Skeletal muscle cell (primary cell): Measurements from ENCODE around the gene GGA1.
"Not testable (repeated sequence)": the region's sequence is repeated elsewhere in the genome, so short reads cannot be mapped to it uniquely, and the experiment has no call there.

ENCODE experiments used
- DNase-seq: peaks from one replicate; pipeline ENCODE4 v3.0.0-alpha.2; 2010; ENCODE audit warnings: low read depth
- H3K4me3 ChIP-seq: 2 replicates; pipeline ENCODE4 v1.5.1; 2011; ENCODE audit warnings: low read depth, mild to moderate bottlenecking, control low read depth, low read length, moderate library complexity

The GGA1 gene

GRCh38 chr22:37639771-37640590 lies 31.3 kb downstream of the GGA1 start:
- DNase-seq = no peak

GRCh38 chr22:37640591-37641560 lies 32.2 kb downstream of the GGA1 start:
- peak overlapping the region; percentile 65 for H3K4me3 ChIP-seq
- no peak for DNase-seq

More at GRCh38 chr22:37639771-37640590, 31.3 kb downstream of the GGA1 start:
- peak overlapping the region; percentile 65 for H3K4me3 ChIP-seq

DNA sequence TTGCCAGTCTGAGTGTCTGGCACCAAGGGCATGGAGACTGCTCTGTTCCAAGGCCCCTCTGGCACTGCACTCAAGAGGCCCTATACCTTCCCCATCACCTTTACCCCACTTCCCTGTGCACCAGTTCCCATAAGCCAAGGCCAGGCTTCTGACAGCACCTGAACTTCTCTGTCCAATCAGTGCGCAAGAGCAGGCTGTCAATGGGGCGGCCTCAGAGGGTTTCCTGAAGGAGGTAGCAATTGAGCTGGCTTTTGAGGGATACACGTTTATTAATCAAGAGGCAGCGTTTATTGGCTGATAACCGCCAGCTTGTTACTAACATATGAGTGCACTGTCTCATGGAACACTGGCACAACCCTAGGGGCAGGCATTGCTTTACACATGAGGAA lies 32.9 kb downstream of the GGA1 start:
- no peak overlapping the region for H3K4me3 ChIP-seq
- DNase-seq = no peak

DNA sequence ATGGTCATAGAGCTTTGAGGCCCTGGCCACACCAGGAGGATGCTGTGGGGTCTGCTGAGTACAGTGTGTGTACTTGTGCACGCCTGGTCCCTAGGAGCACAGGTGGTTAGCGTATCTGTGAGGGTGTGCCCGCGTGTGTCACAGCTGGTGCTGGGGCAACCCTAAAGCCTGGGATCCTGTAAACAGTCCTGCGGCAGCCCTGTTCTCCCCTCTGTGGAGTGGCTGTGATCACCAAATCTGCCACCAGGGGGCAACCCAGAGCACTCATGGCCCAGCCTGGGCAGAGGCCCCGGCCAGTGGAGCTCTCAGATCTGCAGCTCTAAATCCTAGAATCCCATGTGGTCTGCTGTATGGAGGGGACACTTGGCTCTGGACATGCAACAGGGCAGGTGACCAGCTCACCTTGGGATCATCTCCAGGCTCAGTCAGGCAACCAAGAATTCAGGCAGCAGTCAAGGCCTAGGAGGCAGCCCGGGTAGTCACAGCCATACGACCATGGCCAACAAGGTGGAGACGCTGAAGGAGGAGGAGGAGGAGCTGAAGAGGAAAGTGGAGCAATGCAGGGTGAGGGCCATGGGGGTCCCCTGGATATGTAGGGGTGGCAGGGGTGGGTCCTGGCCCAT lies 34.7 kb downstream of the GGA1 start:
- H3K4me3 ChIP-seq = no peak overlapping the region
- DNase-seq = no peak

DNA sequence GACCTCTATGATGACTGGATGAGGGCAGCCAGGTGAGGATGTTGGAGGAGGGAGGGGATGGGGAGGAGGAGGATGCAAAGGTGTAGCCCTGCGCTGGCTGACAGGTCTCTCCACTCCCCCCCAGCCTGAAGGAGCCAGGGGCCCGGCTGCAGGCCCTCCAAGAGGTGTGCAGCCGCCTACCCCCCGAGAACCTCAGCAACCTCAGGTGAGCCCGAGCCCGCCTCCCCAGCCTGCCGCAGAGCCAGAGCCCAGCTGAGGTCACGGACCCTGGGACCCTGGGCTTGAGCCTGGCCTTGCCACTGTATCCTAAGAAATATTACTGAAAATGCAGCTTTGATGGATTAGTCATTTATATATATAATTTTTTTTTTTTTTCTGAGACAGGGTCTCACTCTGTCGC lies 38.7 kb downstream of the GGA1 start:
- DNase-seq = no peak
- no peak overlapping the region for H3K4me3 ChIP-seq

DNA sequence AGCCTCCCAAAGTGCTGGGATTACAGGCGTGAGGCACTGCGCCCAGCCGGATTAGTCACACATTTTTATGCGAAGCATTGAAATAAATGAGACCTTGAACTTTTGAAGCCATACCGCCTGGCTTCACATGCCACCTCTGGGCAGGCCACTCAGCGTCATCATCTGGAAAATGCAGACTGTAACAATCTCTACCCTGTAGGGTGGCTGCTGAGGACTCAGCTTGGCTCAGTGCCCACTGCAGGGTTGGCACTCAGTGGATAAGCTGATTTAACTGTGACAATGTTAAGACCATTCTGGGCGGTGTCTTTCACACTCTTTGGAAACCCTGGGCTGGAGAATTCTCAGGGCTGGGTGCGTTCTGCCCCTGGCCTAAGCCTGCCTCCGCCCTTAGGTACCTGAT lies 39.3 kb downstream of the GGA1 start:
- DNase-seq = no peak
- no peak overlapping the region for H3K4me3 ChIP-seq

- no peak overlapping the region for H3K4me3 ChIP-seq
- DNase-seq = no peak
Observed at GRCh38 chr22:37650463-37651136, 42.0 kb downstream of the GGA1 start.

DNA sequence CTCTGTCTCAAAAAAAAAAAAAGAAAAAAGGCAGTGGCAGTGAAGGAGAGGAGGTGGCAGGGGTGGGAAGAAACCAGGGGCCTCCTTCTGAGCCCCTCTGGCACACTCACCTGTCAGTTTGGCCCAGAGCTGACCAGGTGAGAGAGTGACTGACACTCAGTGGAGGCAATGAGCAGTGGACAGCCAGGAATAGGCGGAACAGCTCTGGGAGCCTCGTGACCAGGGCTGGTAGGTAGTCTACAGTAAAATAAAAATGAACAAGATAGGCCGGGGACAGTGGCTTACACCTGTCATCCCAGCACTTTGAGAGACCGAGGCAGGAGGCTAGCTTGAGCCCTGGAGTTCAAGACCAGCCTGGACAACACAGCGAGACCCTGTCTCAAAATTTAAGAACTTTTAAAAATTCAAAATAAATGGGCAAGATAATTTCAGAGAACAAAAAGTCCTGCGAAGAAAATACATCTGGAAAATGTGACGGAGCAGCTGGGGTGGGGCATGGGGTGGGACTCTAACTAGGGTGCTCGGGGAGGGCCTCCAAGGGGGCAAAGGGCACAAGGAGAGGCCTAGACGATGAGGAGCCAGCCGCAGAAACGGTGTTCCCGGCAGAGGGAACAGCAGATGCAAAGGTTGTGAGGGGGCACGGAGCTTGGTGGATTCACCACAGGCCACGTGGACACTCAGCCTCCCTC lies 46.1 kb downstream of the GGA1 start:
- H3K4me3 ChIP-seq = no peak overlapping the region
- no peak for DNase-seq

DNA sequence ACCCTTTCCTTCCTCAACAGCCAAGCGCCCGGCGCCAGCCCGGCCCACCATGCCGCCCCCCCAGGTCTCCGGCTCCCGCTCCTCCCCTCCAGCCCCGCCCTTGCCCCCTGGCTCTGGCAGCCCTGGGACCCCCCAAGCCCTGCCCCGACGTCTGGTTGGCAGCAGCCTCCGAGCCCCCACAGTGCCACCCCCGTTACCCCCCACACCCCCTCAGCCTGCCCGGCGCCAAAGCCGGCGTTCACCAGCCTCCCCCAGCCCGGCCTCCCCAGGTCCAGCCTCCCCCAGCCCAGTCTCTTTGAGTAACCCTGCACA lies 46.6 kb downstream of the GGA1 start:
- no peak for DNase-seq
- no peak overlapping the region for H3K4me3 ChIP-seq

DNA sequence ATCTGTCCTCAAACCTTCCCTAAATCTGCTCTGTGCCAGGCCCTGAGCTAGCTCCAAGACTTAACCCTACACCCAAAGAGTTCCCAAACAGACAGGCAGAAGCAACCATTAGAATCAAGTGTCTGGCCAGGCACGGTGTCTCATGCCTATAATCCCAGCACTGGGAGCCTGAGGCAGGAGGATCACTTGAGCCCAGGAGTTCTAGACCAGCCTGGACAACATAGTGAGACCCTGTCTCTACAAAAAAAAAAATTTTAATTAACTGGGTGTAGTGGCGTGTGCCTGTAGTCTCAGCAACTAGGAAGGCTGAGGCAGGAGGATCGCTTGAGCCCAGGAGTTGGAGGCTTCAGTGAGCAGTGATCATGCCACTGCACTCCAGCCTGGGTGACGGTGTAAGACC lies 47.9 kb downstream of the GGA1 start:
- not testable (repeated sequence) for DNase-seq, H3K4me3 ChIP-seq

- H3K4me3 ChIP-seq = peak overlapping the region; percentile 76
- no peak for DNase-seq
Observed at GRCh38 chr22:37657590-37658132, 49.0 kb downstream of the GGA1 start.

- DNase-seq = peak; percentile 100
- peak within 1 kb of the TSS; percentile 76 for H3K4me3 ChIP-seq
Observed at GRCh38 chr22:37658133-37659065, 49.8 kb downstream of the GGA1 start, which contains the start of gene PDXP. TSS of gene PDXP (plus strand) at chr22:37658723. CDS start at chr22:37658783, 60 bp downstream.

DNA sequence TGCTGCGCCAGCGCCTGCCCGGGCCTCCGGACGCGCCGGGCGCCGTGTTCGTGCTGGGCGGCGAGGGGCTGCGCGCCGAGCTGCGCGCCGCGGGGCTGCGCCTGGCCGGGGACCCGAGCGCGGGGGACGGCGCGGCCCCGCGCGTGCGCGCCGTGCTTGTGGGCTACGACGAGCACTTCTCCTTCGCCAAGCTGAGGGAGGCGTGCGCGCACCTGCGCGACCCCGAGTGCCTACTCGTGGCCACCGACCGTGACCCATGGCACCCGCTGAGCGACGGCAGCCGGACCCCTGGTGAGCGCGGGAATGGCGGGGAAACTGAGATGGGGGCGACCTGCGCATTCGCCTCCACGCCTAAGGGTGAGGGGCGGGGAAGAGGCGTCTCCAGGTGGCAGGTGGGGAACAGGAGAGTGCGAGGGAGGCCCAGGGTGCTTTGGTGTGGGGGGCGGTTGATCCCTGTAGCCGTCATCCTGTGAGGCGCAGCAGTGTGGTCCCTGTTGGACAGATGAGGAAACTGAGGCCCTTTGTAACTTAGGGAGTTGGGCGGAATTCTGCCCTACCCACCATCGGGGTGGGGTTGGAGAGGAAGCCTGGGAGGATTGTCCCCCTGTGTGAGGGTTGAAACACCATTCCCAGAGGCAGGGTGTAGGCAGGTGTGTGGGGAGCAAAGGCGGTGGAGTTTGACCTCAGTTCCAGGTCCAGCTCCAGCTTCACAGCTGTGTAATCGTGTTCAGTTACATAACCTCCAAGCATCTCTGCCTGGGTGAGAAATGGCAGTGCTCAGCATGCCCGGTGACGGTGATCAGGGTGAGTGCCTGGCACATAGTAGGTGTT lies 50.6 kb downstream of the GGA1 start:
- no peak for DNase-seq
- H3K4me3 ChIP-seq = peak overlapping the region; percentile 76

DNA sequence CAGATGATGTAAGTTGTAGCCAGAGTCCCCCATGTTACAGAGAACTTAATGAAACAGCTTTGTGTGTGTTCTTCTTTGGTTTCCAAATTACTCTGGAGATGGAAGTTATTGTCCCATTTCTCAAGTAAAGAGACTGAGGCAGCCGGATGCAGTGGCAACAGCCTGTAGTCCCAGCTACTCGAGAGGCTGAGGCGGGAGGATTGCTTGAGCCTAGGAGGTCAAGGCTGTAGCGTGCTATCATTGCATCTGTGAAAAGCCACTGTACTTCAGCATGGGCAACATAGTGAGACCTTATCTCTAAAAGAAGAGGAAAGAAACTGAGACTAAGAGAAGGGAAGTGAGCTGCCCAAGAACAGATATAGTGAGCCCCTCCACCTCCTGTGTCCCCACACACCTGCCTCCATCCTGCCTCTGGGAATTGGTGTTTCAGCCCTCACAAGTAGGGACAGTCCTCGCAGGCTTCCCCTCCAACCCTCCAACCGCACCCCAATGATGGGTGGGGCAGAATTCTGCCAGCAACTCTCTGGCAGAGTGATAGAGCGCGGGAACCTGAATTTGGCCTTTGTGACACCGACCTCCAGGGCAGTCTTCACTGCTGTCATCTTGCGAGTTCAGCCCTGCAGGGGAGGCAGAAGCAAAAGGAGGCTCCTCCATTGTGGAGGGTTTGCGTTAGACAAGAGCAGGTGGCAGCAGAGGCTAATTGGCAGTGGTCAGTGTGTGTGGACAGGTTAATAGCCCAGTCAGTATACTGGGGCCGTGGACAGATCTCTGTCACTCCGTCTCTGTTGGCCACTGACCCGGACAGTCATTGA lies 51.5 kb downstream of the GGA1 start:
- H3K4me3 ChIP-seq = peak overlapping the region; percentile 76

DNA sequence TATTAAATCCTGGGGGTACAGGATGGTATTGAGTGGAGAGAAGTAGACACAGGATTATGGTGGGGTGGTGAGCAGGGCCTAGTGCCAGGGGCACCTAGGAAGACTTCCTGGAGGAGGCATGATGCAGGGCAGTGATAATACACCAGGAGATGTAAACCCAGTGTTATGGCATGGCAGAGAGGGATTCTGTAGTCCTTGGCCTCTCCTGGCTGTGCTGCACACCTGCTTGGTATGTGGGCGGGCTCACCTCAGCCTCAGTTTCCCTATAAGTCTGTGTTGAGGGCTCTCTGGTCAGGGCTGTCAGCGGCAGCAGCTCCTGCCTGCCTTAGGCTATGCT lies 52.0 kb downstream of the GGA1 start:
- no peak for DNase-seq
- no peak overlapping the region for H3K4me3 ChIP-seq

More for the DNA sequence above, 51.5 kb downstream of the GGA1 start:
- DNase-seq = no peak
